CD4-positive, alpha-beta memory T cell (primary cell): ENCODE results near the gene KIF21A. TPM values are rescaled to one million over a fixed set of nuclear protein-coding genes. Genes with fewer than 3 reads are reported as not detected.

ENCODE experiments used
- CTCF ChIA-PET: fragments of 350-600 bp; sonication (Branson Sonifier 250); formaldehyde crosslinking; loops from one replicate; lab custom pipeline; 2021; ENCODE audit warnings: inconsistent platforms; ENCODE audit not compliant: partially characterized antibody; lab: Charles Lee
- POLR2A ChIA-PET: fragments of 350-600 bp; sonication (Branson Sonifier 250); formaldehyde crosslinking; loops from one replicate; lab custom pipeline; 2021; ENCODE audit not compliant: partially characterized antibody; lab: Charles Lee
- DNase-seq, 5 donors: peaks; one replicate each; pipeline versions ENCODE4 v3.0.0 to v3.0.0-alpha.2; 2020 to 2022; ENCODE audit warnings: mixed read lengths in 1 of 5
- H3K27ac ChIP-seq: one replicate; pipeline ENCODE4 v1.7.0; 2013; ENCODE audit warnings: low read depth, low read length
- H3K27me3 ChIP-seq: 2 replicates; pipeline ENCODE4 v1.7.0; 2013; ENCODE audit warnings: mild to moderate bottlenecking, low read length, moderate library complexity; ENCODE audit not compliant: insufficient read depth
- H3K36me3 ChIP-seq: 2 replicates; pipeline ENCODE4 v1.7.0; 2013; ENCODE audit warnings: mild to moderate bottlenecking, low read length, moderate library complexity; ENCODE audit not compliant: insufficient read depth
- H3K4me1 ChIP-seq: 2 replicates; pipeline ENCODE4 v1.7.0; 2013; ENCODE audit warnings: mild to moderate bottlenecking, low read length, moderate library complexity; ENCODE audit not compliant: insufficient read depth
- H3K4me3 ChIP-seq, 2 donors: one replicate each; pipeline ENCODE4 v1.7.0; 2013; ENCODE audit warnings: low read length in 2 of 2, mild to moderate bottlenecking in 1 of 2
- H3K9me3 ChIP-seq, 2 donors: one replicate each; pipeline ENCODE4 v1.7.0; 2013; ENCODE audit warnings: low read length in 2 of 2, control low read depth in 1 of 2; ENCODE audit not compliant: control insufficient read depth in 1 of 2
- H3K27ac Mint-ChIP-seq, 7 donors: one replicate each; pipeline ENCODE4 v1.8.0; 2020 to 2021; ENCODE audit warnings: mixed read lengths in 7 of 7, mild to moderate bottlenecking in 6 of 7, inconsistent platforms in 3 of 7, moderate library complexity in 3 of 7
- H3K27me3 Mint-ChIP-seq, 2 donors: one replicate each; pipeline ENCODE4 v1.8.0; 2020 to 2021; ENCODE audit warnings: mixed read lengths in 2 of 2
- H3K36me3 Mint-ChIP-seq, 2 donors: one replicate each; pipeline ENCODE4 v1.8.0; 2020 to 2021; ENCODE audit warnings: mixed read lengths in 2 of 2, inconsistent platforms in 1 of 2, mild to moderate bottlenecking in 1 of 2
- H3K4me1 Mint-ChIP-seq, 4 donors: one replicate each; pipeline ENCODE4 v1.8.0; 2020 to 2021; ENCODE audit warnings: mixed read lengths in 4 of 4, mild to moderate bottlenecking in 1 of 4
- H3K4me3 Mint-ChIP-seq, 8 donors: one replicate each; pipeline ENCODE4 v1.8.0; 2020 to 2021; ENCODE audit warnings: mixed read lengths in 8 of 8, mild to moderate bottlenecking in 7 of 8, moderate library complexity in 6 of 8, inconsistent platforms in 3 of 8
- H3K9me3 Mint-ChIP-seq, 8 donors: one replicate each; pipeline ENCODE4 v1.8.0; 2020 to 2021; ENCODE audit warnings: mixed read lengths in 8 of 8, mild to moderate bottlenecking in 5 of 8, inconsistent platforms in 3 of 8, moderate library complexity in 1 of 8
- intact Hi-C: fragments of 100-400 bp; cut with micrococcal nuclease; formaldehyde crosslinking; loops from one replicate; pipeline ENCODE4 v1.15.1; 2023
- polyA plus RNA-seq, 2 donors: library from polyadenylated mRNA; unstranded; fragments of 300-500 nt; fragmentation: Illumina TruSeq; gene quantifications; one replicate each; pipeline ENCODE4 v1.2.3, GENCODE V29; 2021
- total RNA-seq, 2 experiments: library from RNA; stranded (reverse); gene quantifications; one replicate each; pipeline ENCODE4 v1.2.3, GENCODE V29; 2021

KIF21A gene
- total and polyA plus RNA-seq, 4 experiments from 2014 or later: 3.4 to 19.9 (median 13.5) TPM

- H3K36me3 ChIP-seq: no peaks in the 10 kb centered on the region
- H3K36me3 Mint-ChIP-seq: peaks cover 25 to 31% of the 10 kb centered on the region in 2 donors
- peaks cover 21% of the 10 kb centered on the region for H3K4me1 ChIP-seq
- H3K27me3 Mint-ChIP-seq: no peaks in the 10 kb centered on the region
- H3K4me3 Mint-ChIP-seq: peak overlapping the region; percentile 22 to 84 (median 80)
- peaks cover 17 to 22% (median 19%) of the 10 kb centered on the region in 4 donors for H3K4me1 Mint-ChIP-seq
- ChIA-PET POLR2A (interaction anchor here (0.6 to 2.4 kb wide), 3 partner anchors 111 to 288 kb away, joined by 3 to 6 read pairs (median 3); partner anchors contain the start of genes ABCD2 and KIF21A), CTCF (interaction anchor here (0.6 to 1.9 kb wide), 3 partner anchors 9 to 114 kb away, joined by 3 to 6 read pairs (median 4); no protein-coding TSS in a partner anchor)
- no peaks in the 10 kb centered on the region for H3K27me3 ChIP-seq
- H3K9me3 Mint-ChIP-seq: no peaks in the 10 kb centered on the region
- H3K4me3 ChIP-seq: peak overlapping the region in 1 of 2 donors; percentile 23
- peak in 4 of 5 donors; percentile 9 to 37 (median 29) for DNase-seq
- H3K9me3 ChIP-seq: no peaks in the 10 kb centered on the region
- peak overlapping the region; percentile 31 to 94 (median 77) for H3K27ac Mint-ChIP-seq
- intact Hi-C loops: no loop called here
- H3K27ac ChIP-seq: no peak overlapping the region
Measured at GRCh38 chr12:39331539-39332261, 111.2 kb downstream of the KIF21A start.

DNA sequence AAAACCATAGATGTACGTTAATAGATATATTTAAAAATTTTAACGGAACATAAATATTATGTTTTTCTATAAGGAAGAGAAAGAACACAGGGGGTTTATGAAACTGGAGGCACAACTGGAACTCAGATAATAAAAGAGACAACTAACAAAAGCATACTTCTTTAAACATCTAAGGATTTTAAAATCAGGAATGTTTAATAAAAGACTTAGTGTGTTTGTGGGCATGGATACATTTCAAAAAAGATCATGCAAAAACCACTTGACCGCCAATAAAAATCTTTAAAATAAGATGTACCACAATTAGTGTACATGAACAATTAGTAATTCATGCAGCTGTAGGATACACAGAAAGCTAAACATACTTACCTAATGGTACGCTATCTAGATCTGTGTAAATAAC, 113.0 kb downstream of the KIF21A start:
- Histone ChIP-seq H3K27me3 (no peaks in the 10 kb centered on the region), H3K4me1 (peaks cover 21% of the 10 kb centered on the region), H3K36me3 (no peaks in the 10 kb centered on the region), H3K27ac (no peak overlapping the region), H3K9me3 (no peaks in the 10 kb centered on the region), H3K4me3 (no peak overlapping the region)
- no peak overlapping the region for H3K27ac Mint-ChIP-seq
- peaks cover 20 to 27% of the 10 kb centered on the region in 2 donors for H3K36me3 Mint-ChIP-seq
- H3K4me1 Mint-ChIP-seq: peaks cover 17 to 22% (median 19%) of the 10 kb centered on the region in 4 donors
- H3K27me3 Mint-ChIP-seq: no peaks in the 10 kb centered on the region
- intact Hi-C loops: no loop called here
- POLR2A ChIA-PET: no interaction called here
- no peak overlapping the region for H3K4me3 Mint-ChIP-seq
- no peaks in the 10 kb centered on the region for H3K9me3 Mint-ChIP-seq
- CTCF ChIA-PET: interaction anchor here (0.9 to 1.1 kb wide), 2 partner anchors 10 to 12 kb away, joined by 3 to 8 read pairs; no protein-coding TSS in a partner anchor
- DNase-seq: no peak

GRCh38 chr12:39329018-39329417, 113.9 kb downstream of the KIF21A start:
- Mint-ChIP-seq H3K4me3 (no peak overlapping the region), H3K27me3 (no peaks in the 10 kb centered on the region), H3K9me3 (no peaks in the 10 kb centered on the region), H3K36me3 (peaks cover 20 to 27% of the 10 kb centered on the region in 2 donors), H3K4me1 (peaks cover 17 to 22% (median 19%) of the 10 kb centered on the region in 4 donors), H3K27ac (peak overlapping the region in 1 of 7 donors; percentile 0)
- H3K4me3 ChIP-seq: no peak overlapping the region
- ChIA-PET CTCF (interaction anchor here (2.5 kb wide), 1 partner anchor 11 kb away, joined by 18 read pairs; no protein-coding TSS in a partner anchor), POLR2A (no interaction called here)
- no peak overlapping the region for H3K27ac ChIP-seq
- no peaks in the 10 kb centered on the region for H3K36me3 ChIP-seq
- intact Hi-C loops: no loop called here
- no peaks in the 10 kb centered on the region for H3K27me3 ChIP-seq
- H3K4me1 ChIP-seq: peaks cover 21% of the 10 kb centered on the region
- DNase-seq: no peak
- no peaks in the 10 kb centered on the region for H3K9me3 ChIP-seq

DNA sequence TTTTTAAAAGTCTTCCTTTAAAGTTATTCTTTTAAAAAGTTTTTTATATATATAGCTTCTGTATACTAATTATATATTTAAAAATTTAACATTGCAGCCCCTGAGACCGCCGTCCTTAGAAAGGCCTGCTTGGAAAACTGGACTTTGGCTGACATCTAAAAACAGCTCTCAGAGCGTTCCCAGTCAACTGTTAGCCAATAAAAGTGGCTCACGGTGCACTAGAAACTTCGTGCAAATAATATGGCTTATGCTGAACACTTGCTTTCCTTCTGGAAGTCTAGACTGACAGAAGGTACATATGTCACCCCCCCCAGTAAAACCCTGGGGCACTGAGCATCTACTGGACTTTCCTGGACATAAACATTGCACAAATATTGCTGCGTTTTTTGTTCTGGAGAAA, 115.0 kb downstream of the KIF21A start:
- H3K36me3 ChIP-seq: no peaks in the 10 kb centered on the region
- ChIA-PET CTCF (interaction anchor here (2.5 kb wide), 1 partner anchor 10 kb away, joined by 18 read pairs; no protein-coding TSS in a partner anchor), POLR2A (no interaction called here)
- no peak overlapping the region for H3K27ac ChIP-seq
- peaks cover 21% of the 10 kb centered on the region for H3K4me1 ChIP-seq
- intact Hi-C loops: no loop called here
- H3K9me3 ChIP-seq: no peaks in the 10 kb centered on the region
- Mint-ChIP-seq H3K27me3 (no peaks in the 10 kb centered on the region), H3K4me1 (peaks cover 17 to 22% (median 19%) of the 10 kb centered on the region in 4 donors), H3K4me3 (no peak overlapping the region), H3K36me3 (peaks cover 20 to 27% of the 10 kb centered on the region in 2 donors), H3K9me3 (no peaks in the 10 kb centered on the region), H3K27ac (no peak overlapping the region)
- H3K27me3 ChIP-seq: no peaks in the 10 kb centered on the region
- H3K4me3 ChIP-seq: no peak overlapping the region
- no peak for DNase-seq

DNA sequence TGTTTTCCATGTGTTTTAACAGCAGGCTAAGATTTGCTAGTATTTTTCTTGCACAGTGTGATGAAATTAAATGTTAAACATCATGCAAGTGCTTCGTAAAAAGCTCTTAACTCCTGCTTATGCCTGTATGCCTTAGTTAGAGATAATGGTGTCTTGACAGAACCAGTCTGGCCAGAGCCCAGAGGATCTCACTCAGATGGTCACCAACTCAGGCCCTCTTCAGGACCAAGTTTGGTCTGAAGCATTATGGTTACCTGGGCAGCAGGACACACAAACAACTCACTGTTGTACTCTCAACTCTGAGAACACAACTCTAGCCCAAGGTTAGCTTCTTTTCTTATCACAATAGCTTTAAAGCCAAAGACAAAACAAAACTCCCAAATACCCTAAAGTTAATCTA, 115.4 kb downstream of the KIF21A start:
- no peaks in the 10 kb centered on the region for H3K9me3 ChIP-seq
- no peaks in the 10 kb centered on the region for H3K36me3 ChIP-seq
- Mint-ChIP-seq H3K36me3 (peaks cover 19 to 23% of the 10 kb centered on the region in 2 donors), H3K27ac (peak overlapping the region in 1 of 7 donors; percentile 14), H3K27me3 (no peaks in the 10 kb centered on the region), H3K4me1 (peaks cover 15 to 19% (median 16%) of the 10 kb centered on the region in 4 donors), H3K9me3 (no peaks in the 10 kb centered on the region), H3K4me3 (no peak overlapping the region)
- H3K27me3 ChIP-seq: no peaks in the 10 kb centered on the region
- no peak overlapping the region for H3K4me3 ChIP-seq
- DNase-seq: no peak
- H3K27ac ChIP-seq: no peak overlapping the region
- H3K4me1 ChIP-seq: peaks cover 18% of the 10 kb centered on the region
- ChIA-PET CTCF (interaction anchor here (2.5 kb wide), 1 partner anchor 10 kb away, joined by 18 read pairs; no protein-coding TSS in a partner anchor), POLR2A (no interaction called here)
- intact Hi-C loops: no loop called here

- Histone ChIP-seq H3K4me3 (no peak overlapping the region), H3K4me1 (no peaks in the 10 kb centered on the region), H3K36me3 (no peaks in the 10 kb centered on the region), H3K27me3 (no peaks in the 10 kb centered on the region), H3K27ac (no peak overlapping the region), H3K9me3 (no peaks in the 10 kb centered on the region)
- no peak overlapping the region for H3K4me3 Mint-ChIP-seq
- H3K27ac Mint-ChIP-seq: peak overlapping the region in 1 of 7 donors; percentile 47
- DNase-seq: peak in 1 of 5 donors; percentile 14
- no peaks in the 10 kb centered on the region for H3K9me3 Mint-ChIP-seq
- no peaks in the 10 kb centered on the region for H3K27me3 Mint-ChIP-seq
- peaks cover 0 to 2% (median 0%) of the 10 kb centered on the region in 4 donors for H3K4me1 Mint-ChIP-seq
- CTCF ChIA-PET: interaction anchor here (1.2 to 3.6 kb wide), 7 partner anchors 11 to 376 kb away, joined by 3 to 14 read pairs (median 5); no protein-coding TSS in a partner anchor
- intact Hi-C loops: loop anchor here (2.0 to 5.0 kb wide), 3 partner anchors 123 to 448 kb away; partner anchors contain the start of genes ABCD2 and KIF21A
- POLR2A ChIA-PET: no interaction called here
- peaks cover 9 to 12% of the 10 kb centered on the region in 2 donors for H3K36me3 Mint-ChIP-seq
Measured at GRCh38 chr12:39319180-39319579, 123.7 kb downstream of the KIF21A start.

GRCh38 chr12:39314547-39314946, 128.4 kb downstream of the KIF21A start:
- Histone ChIP-seq H3K27me3 (no peaks in the 10 kb centered on the region), H3K4me1 (no peaks in the 10 kb centered on the region), H3K9me3 (no peaks in the 10 kb centered on the region), H3K27ac (no peak overlapping the region), H3K36me3 (no peaks in the 10 kb centered on the region), H3K4me3 (no peak overlapping the region)
- POLR2A ChIA-PET: no interaction called here
- Mint-ChIP-seq H3K27ac (no peak overlapping the region), H3K9me3 (no peaks in the 10 kb centered on the region), H3K4me3 (no peak overlapping the region), H3K36me3 (peaks cover 24 to 27% of the 10 kb centered on the region in 2 donors), H3K27me3 (no peaks in the 10 kb centered on the region), H3K4me1 (no peaks in the 10 kb centered on the region)
- no peak for DNase-seq
- intact Hi-C loops: no loop called here
- CTCF ChIA-PET: no interaction called here
